Heart left ventricle (tissue), 13 donors: Measurements from ENCODE around the gene KLF5.

Experiments used
- POLR2A ChIP-seq, 2 donors: fragments of 450-650 bp; IDR thresholded peaks; one replicate each; pipeline ENCODE4 v1.6.1; 2017; ENCODE audit warnings: antibody characterized with exemption in 2 of 2, mild to moderate bottlenecking in 2 of 2, moderate library complexity in 2 of 2
- TF ChIP-seq, protein P1 (sequence below), 12 donors: fragments of 200-600 bp; sonication (generic) in 4 of 12; IDR thresholded peaks; one replicate each; pipeline versions ENCODE4 v1.5.0 to v1.8.0; 2018 to 2022; ENCODE audit warnings: antibody characterized with exemption in 12 of 12, mild to moderate bottlenecking in 5 of 12
- donor health status: ischemic (EF 13 %, LVEDD 7.1; RV severe dilation, severe dysfunction).
- donor health status: DM: no; HTN: yes; CAD: no.
- donor health status: DM: no; HTN: no; CAD: no.
- donor health status: ischemic (EF 25% LVEDD 6.9; RV normal size, moderate dysfunction).
- donor health status: ischemic (EF 25% LVEDD 5.7; RV mildly dilated, moderate dysfunction).
- donor health status: ischemic (EF 35%, LVEDD 5.7; RV mildly dilated, moderate dysfunction).
- donor health status: nonischemic (EF 11% LVEDD 7.7; RV severe dilation, severe dysfunction).
- donor health status: DM: yes; HTN: yes; CAD: no.
- donor health status: PGD.
- donor health status: ischemic (EF 29% LVEDD 5.4; RV normal size, mild dysfunction).
- donor health status: nonischemic (EF 23%, LVEDD 6.1; RV moderate dilation, normal function).

GRCh38 chr13:73062468-73062867 is 3.7 kb downstream of the KLF5 start:
- no peak for TF ChIP-seq POLR2A (IDR thresholded peaks at IDR 0.05)
- TF ChIP-seq, protein P1, sequence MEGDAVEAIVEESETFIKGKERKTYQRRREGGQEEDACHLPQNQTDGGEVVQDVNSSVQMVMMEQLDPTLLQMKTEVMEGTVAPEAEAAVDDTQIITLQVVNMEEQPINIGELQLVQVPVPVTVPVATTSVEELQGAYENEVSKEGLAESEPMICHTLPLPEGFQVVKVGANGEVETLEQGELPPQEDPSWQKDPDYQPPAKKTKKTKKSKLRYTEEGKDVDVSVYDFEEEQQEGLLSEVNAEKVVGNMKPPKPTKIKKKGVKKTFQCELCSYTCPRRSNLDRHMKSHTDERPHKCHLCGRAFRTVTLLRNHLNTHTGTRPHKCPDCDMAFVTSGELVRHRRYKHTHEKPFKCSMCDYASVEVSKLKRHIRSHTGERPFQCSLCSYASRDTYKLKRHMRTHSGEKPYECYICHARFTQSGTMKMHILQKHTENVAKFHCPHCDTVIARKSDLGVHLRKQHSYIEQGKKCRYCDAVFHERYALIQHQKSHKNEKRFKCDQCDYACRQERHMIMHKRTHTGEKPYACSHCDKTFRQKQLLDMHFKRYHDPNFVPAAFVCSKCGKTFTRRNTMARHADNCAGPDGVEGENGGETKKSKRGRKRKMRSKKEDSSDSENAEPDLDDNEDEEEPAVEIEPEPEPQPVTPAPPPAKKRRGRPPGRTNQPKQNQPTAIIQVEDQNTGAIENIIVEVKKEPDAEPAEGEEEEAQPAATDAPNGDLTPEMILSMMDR (IDR thresholded peaks at IDR 0.05) = no peak
